Measurements from ENCODE around the gene IRS1.

GRCh38 chr2:226747288-226747687, 52.3 kb downstream of the IRS1 start:
- TF ChIP-seq GATA2 (IDR thresholded peaks at IDR 0.05; ENCODE audit: low read depth, low read length), result no peak
- no peak for TF ChIP-seq GATA3 (IDR thresholded peaks at IDR 0.05; ENCODE audit: low read depth, low read length)
